GM10847 (cell line): ENCODE data around the gene MAN1A2.

Experiments
- POLR2A ChIP-seq: IDR thresholded peaks from 2 replicates; pipeline ENCODE4 v1.6.1; 2011; ENCODE audit not compliant: insufficient read length; ENCODE audit errors: extremely low read depth

Gene MAN1A2

DNA sequence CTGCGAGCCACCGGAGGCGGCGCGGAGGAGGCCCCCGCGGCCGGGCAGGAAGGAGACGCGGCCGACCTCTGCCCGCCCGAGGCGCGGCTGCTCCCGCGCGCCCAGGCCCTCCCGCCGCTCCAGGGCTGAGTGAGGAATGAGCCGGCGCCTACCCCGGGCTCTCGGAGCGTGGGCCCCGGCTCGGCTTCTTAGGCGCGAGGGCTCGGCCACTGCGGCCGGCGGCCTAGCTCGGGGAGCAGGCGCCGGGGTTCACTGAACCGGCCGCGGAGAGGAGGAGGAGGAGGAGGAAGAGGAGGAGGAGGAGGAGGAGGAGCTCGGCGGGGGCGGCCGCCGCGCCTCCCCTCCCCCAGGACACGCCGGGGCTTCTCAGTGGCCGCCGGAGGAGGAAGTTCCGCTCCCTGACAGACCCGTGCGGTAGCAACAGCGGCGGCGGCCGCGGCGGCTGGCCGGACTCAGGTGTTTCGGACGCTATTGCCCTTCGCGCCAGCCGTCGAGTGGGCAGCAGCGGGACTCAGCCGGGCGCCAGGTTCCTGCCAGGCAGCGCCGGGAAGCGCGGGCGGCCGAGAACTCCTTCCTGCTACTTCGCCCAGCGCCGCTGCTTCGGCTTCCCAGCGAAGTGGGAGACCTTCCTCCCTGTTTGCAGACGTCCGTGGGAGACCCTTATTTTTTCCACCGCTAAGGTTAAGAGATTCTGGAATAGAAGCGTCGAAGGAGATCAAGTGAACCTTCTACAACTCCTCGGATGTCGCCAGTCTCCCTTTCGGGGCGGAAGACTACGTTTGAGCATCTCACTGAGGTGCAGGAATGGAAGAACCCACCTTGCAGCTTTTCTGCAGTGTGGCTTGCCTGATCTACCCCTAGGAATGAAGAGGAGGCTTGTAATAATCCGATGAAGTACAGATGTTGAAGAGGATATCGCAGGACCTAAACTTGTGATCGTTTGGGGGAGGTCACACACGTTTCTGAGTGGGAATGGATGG is at the start of gene MAN1A2:
Gene MAN1A2, plus strand, starts transcription at position 404 of the 980 bp plus-strand sequence. CDS start 735 bp downstream, outside the sequence.
- TF ChIP-seq POLR2A = peak; percentile 79

GRCh38 chr1:117318011-117318410 is 49.2 kb upstream of the MAN1A2 start:
- TF ChIP-seq POLR2A = no peak

DNA sequence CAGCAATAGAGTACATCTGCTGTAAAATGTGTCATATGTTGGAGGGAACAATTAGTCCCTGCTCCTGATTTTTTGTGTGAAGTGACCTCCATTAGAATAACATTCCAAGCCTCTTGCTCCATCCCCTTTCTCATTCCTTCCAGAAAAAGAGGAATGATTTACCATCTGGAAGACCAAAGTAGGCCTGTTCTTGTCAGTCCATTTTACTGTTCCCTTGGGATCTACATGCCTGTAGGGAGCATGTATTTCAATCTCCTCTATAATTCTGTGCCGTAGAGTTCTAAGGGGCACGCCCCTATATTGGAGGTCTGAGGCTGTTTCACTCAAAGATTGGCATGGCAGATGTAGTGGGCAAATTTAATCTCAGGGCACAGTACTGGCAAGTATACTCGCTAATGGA is 48.8 kb upstream of the MAN1A2 start:
- TF ChIP-seq POLR2A = no peak

- no peak for TF ChIP-seq POLR2A
Observed at GRCh38 chr1:117320515-117320914, 46.7 kb upstream of the MAN1A2 start.

GRCh38 chr1:117321680-117322609 is 45.3 kb upstream of the MAN1A2 start:
- TF ChIP-seq POLR2A = no peak

DNA sequence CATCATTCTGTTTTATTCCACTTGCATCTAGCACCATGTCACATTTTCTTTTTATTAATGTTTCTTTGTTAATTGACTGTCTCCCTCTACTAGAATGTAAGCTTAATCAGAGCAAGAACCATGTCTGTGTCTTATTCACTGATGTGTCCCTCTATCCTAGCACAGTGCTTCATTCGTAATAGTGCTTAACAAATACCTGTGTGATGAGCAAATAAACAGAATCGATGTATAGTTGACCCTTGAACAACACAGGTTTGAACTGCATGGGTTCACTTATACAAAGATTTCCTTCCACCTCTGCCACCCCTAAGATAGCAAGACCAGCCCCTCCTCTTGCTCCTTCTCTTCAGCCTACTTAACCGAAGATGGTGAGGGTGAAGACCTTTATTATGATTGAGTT is 42.9 kb upstream of the MAN1A2 start:
- TF ChIP-seq POLR2A = no peak

GRCh38 chr1:117327011-117327410 is 40.2 kb upstream of the MAN1A2 start:
- no peak for TF ChIP-seq POLR2A

DNA sequence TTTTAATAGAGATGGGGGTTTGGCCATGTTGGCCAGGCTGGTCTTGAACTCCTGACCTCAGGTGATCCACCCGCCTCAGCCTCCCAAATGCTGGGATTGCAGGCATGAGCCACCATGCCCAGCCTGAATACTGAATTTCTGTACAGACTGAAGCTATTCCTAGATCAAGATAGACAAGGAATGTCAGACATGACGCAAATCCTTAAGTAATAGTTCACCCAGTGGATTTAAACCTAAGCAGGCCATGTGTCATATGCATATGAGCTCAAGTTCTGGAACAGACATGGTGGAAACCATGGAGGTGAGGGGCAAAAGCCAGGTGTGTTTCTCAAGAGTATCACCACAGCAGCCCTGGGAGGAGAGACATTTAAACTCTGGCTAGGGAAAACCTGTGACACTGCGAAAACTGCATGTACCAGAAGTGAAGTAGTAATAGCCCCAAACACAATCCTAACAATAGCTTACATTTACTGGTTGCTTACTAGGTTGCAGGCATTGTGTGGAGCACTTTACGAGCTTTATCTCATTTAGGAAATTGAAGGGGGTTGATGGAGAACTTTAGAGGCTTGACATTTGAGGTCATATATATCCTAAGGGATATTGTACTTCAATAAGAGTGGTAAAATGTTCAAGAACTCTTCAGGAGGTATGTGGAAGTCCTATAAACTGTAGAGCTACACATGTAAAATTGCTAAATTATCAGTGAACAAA is 31.7 kb upstream of the MAN1A2 start:
- no peak for TF ChIP-seq POLR2A

- no peak for TF ChIP-seq POLR2A
Observed at GRCh38 chr1:117336088-117336817, 31.0 kb upstream of the MAN1A2 start.

DNA sequence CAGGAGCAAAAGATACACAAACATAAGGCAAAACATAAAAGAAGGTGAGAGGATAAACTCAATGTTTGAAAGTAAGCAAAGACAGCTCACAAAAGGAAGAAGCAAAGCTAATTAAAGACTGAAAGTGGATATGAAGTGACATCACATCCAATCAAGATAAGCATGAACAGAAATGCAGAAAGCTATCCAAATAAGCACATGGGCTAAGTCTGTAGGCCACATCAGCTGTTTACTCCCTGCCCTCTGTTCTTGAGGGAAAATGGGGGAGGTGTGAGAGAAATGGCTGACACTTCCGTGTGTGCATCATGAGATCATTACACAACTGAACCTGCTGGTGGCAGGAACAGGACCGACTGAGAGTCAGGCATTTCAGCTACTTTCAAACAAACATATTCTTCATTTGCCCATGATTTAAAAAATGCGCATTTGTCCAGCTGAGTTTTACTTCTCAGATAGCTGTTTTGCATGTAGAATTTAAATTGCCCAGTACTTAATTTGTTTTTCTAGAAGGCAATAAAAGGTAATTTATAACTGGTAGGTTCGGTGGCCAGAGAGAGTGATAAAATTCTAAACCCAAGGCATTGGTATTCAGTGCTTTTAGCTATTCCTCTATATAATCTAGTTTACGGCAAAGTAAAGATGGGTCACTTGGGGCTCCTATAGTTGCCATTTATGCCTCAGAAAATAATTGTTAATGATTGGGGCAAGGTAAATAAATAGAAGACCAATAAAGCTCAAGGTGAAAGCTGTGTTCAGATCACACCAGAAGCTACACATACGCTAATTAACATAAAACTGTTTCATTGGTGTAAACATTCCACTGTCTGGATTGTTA is 27.2 kb upstream of the MAN1A2 start:
- no peak for TF ChIP-seq POLR2A

DNA sequence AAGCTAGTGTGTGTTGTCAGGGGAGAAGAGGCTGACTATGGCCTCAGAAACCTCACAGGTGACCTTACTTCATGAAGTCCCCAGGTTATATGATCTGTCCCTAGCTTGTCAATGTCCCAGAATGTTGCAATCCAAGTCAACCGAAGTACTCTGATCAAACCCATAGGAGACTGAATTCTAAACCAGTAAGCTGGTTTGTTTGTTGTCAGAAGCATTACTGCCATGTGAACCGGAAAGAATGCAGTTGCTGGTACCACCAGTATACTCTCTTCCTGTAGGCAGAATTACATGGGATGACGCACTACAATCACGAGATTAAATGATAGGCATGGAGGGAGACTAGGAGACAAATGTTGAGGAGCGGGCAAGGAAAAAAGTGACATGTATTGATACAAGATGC is 26.1 kb upstream of the MAN1A2 start:
- TF ChIP-seq POLR2A = no peak

- TF ChIP-seq POLR2A = no peak
Observed at GRCh38 chr1:117342397-117342796, 24.9 kb upstream of the MAN1A2 start.

GRCh38 chr1:117346206-117346928 is 20.9 kb upstream of the MAN1A2 start:
- TF ChIP-seq POLR2A = no peak
